HG03066 (cell line): ENCODE data around the gene PHACTR3.

Experiments
- ATAC-seq: cut with Tn5 transposase; IDR thresholded peaks from one replicate; pipeline ENCODE4 v1.9.1; 2021; ENCODE audit warnings: low read depth; ENCODE audit not compliant: unreplicated experiment

PHACTR3 gene

GRCh38 chr20:59724457-59725366 lies 120.4 kb downstream of the PHACTR3 start:
- no peak for ATAC-seq

GRCh38 chr20:59725476-59726280 lies 121.3 kb downstream of the PHACTR3 start:
- no peak for ATAC-seq

GRCh38 chr20:59726281-59726595 lies 121.9 kb downstream of the PHACTR3 start:
- no peak for ATAC-seq

DNA sequence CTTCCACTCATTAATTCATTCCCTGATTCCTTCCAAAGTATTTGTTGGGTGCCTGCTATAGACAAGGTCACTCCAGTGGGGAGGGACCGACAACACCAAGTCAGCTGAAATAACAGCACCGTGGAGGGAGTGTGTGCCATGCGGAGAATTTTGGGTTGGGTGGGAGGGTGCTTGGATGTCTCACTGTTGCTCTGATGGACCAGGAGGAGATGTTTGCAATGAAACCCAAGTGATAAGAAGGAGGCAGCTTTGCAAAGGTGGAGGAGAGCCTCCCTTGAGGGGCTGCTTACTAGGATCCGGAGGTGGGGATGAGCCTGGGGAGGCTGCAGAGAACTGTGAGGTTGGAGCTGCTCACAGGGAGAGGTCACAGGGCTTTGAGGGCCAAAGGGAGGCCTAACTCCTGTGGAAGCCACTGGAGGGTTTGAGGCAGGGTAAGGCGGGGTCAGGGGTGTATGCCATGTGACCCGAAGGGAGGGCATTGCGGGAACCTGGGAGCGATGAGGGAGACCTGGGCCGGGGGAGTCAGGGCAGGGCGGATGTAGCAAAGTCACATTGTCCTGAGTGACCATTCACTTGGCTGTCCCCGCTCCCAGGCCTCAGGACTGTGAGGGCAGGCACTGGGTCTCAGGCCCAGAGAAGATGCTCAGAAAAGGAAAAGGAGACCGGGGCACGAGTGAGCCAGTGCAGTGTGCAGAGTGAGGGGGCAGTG lies 124.5 kb downstream of the PHACTR3 start:
- no peak for ATAC-seq

DNA sequence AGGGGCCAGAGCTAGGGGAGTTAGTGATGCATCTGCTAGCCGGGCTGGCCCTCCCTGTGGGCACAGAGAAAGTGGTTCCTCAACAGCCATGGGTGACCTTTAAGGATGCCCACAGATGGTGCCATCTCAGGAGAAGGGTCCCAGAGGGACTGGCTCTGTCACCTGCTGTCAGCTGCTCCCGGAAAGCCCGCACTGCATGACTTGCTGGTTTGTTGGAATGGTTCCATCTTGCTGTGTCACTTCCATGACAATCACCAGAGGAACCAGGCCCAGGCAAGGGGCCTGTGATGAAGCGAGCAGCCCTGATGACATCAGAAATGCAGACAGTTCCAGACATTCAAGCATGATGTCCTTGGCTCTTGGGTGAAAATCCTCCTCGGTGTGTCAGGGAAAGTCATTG lies 125.2 kb downstream of the PHACTR3 start:
- ATAC-seq: no peak

- no peak for ATAC-seq
These were observed 126.4 kb downstream of the PHACTR3 start for GRCh38 chr20:59730722-59731121.

DNA sequence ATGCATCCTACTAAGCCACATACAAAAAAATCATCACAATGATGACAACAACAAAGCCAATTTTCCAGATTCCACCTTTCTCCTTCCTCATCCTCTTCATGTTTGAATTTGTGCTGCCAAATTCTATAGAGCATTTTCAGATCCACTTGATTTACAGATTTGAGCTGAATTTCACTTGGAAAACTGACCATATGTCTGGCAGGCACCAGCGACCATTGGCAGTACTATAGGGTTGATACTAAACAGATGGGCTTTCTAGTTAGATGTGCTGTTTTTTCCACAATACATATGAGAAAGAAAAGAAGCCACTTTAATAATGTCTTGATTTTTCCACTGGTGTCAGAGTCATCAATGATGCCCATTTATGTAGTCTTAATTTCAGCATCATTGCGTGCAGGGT lies 127.0 kb downstream of the PHACTR3 start:
- no peak for ATAC-seq

- ATAC-seq: no peak
These were observed 129.0 kb downstream of the PHACTR3 start for GRCh38 chr20:59733351-59733750.

- ATAC-seq: no peak
These were observed 131.1 kb downstream of the PHACTR3 start for GRCh38 chr20:59735486-59735885.

GRCh38 chr20:59735917-59736316 lies 131.6 kb downstream of the PHACTR3 start:
- ATAC-seq: no peak

- ATAC-seq: no peak
These were observed 132.0 kb downstream of the PHACTR3 start for GRCh38 chr20:59736366-59736765.

DNA sequence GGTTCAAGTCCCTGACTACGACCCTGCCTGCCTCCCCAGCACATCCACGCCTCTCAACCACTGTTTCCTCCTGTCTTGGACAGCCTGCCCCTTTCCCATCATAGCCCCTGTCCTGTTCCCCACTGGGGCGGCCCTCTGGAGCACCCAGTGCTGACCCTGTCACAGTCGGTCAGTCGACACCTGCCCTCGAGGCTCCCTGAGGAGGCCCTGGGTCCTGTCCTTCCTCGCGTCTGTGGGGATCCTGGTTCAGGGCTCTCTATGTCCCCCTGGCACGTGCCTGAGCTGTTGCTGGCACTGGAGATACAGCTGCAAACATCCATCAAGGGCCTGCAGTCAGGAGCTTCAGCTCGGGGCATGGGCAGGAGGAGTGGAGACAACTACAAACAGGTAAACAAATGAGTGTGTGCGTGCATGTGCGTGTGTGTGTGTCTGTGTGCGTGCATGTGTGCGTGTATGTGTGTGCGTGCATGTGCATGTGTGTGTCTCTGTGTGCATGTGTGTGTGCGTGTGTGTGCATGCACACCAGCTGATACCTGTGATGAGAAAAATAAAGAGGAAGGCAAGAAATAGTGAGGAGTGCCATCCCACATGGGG lies 132.8 kb downstream of the PHACTR3 start:
- no peak for ATAC-seq

DNA sequence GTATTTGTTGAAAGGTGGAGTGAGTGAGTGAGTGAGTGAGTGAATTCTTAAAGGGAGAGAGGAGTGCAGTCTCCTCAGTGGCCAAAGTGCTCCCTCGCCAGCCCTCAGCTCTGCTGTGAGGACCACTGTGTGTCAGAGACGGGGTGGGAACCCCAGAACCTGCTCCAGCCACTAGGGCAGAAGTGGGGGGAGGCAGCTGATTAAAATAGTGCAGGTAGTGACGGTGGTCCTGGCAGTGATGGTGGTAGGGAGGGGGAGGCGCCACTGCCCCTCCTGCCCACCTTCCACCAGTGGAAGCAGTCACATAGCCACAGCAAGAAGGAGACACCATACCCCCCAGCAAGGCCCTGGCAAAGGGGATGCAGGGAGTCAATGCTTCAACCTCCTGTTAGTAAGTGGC lies 133.5 kb downstream of the PHACTR3 start:
- no peak for ATAC-seq

- no peak for ATAC-seq
These were observed 134.5 kb downstream of the PHACTR3 start for GRCh38 chr20:59738851-59739250.

- ATAC-seq: no peak
These were observed 136.3 kb downstream of the PHACTR3 start for GRCh38 chr20:59740621-59741020.

- no peak for ATAC-seq
These were observed 136.7 kb downstream of the PHACTR3 start for GRCh38 chr20:59741073-59741472.

- ATAC-seq: no peak
These were observed 138.2 kb downstream of the PHACTR3 start for GRCh38 chr20:59742351-59743095.

DNA sequence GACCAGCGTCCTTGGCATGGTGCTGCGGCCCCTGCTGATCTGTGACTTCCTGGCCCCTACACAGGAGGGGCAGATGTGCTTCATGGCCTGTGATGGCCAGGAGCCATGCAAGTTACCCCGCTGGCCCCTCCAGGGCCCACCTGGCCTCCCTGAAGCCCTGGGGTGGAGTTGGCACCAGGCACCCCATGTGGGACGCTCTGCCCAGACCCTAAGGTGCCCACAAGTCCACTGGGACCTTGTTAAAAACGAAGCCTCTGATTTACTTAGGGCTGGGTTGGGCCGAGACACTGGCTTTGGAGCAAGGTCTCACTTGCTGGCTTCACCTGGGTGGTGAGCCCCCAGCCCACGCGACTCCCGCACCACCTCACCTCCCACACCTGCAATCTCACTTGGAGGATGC lies 139.0 kb downstream of the PHACTR3 start:
- no peak for ATAC-seq

DNA sequence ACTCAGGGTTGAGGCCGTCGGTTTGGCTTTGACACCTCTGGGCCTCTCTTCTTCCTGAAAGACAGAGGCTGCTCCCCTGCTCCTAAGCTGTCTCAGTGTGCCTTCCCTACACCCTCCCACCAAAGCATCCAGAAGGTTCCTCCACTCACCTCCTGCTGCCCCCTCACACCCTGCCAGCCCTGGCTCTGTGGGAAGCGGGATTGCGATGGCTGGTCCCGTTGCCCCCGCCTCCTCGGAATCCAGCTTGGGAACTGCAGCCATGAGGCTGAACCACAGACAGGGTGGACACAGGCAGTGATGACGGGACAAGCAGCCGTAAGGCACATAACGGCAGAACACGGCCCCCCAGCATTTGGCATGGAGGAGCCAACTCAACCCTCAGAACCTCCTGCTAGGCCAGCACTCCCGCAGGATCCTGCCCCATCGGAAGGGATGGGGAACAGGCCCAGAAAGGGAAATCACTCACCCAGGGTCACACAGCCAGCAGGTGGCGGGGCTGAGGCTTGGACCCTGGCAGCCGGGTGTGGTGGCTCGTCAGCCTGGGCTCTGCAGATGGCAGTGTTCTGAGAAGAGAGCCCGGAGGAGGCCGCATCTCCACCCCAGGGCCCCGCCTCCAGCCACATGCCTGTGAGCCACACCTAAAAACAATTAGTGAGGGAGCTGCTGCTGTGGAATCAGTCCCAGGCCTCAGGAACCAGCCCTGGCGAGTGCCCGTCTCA lies 139.6 kb downstream of the PHACTR3 start:
- ATAC-seq: no peak
